ENCODE data around the gene A2ML1. TPM values are rescaled to one million over a fixed set of nuclear protein-coding genes. Genes with fewer than 3 reads are reported as not detected.

Gene A2ML1
- total and polyA plus RNA-seq, 2 donors = 1.8 to 30.0 TPM

GRCh38 chr12:8827551-8828256 is 5.3 kb downstream of the A2ML1 start:
- Histone ChIP-seq H3K27me3 (ENCODE audit: control insufficient read depth in 2 of 2, insufficient read depth in 1 of 2, low read length in 1 of 2) (no peaks in the 10 kb centered on the region), H3K36me3 (ENCODE audit: control insufficient read depth in 2 of 2, insufficient read depth in 2 of 2, low read length in 1 of 2) (no peaks in the 10 kb centered on the region), H3K4me3 (ENCODE audit: low read length in 2 of 2) (no peak overlapping the region), H3K4me1 (ENCODE audit: control insufficient read depth in 2 of 2, insufficient read depth in 2 of 2, low read length in 2 of 2) (no peaks in the 10 kb centered on the region), H3K27ac (ENCODE audit: low read depth in 1 of 2, low read length in 1 of 2) (no peak overlapping the region), H3K9me3 (ENCODE audit: control insufficient read depth in 2 of 2, insufficient read depth in 1 of 2, low read length in 1 of 2) (no peaks in the 10 kb centered on the region)
- WGBS = 90% methylated on average over 4 of the region's 4 CpGs
- no peak for DNase-seq (ENCODE audit: low read depth in 6 of 9, low spot score in 9 of 9)

GRCh38 chr12:8828257-8829124 is 6.1 kb downstream of the A2ML1 start:
- H3K36me3 ChIP-seq (ENCODE audit: control insufficient read depth in 2 of 2, insufficient read depth in 2 of 2, low read length in 1 of 2) = no peaks in the 10 kb centered on the region
- H3K4me1 ChIP-seq (ENCODE audit: control insufficient read depth in 2 of 2, insufficient read depth in 2 of 2, low read length in 2 of 2) = no peaks in the 10 kb centered on the region
- no peaks in the 10 kb centered on the region for H3K27me3 ChIP-seq (ENCODE audit: control insufficient read depth in 2 of 2, insufficient read depth in 1 of 2, low read length in 1 of 2)
- 85% methylated on average over 9 of the region's 9 CpGs for WGBS
- H3K9me3 ChIP-seq (ENCODE audit: control insufficient read depth in 2 of 2, insufficient read depth in 1 of 2, low read length in 1 of 2) = no peaks in the 10 kb centered on the region
- no peak for DNase-seq (ENCODE audit: low read depth in 6 of 9, low spot score in 9 of 9)
- no peak overlapping the region for H3K27ac ChIP-seq (ENCODE audit: low read depth in 1 of 2, low read length in 1 of 2)
- no peak overlapping the region for H3K4me3 ChIP-seq (ENCODE audit: low read length in 2 of 2)

DNA sequence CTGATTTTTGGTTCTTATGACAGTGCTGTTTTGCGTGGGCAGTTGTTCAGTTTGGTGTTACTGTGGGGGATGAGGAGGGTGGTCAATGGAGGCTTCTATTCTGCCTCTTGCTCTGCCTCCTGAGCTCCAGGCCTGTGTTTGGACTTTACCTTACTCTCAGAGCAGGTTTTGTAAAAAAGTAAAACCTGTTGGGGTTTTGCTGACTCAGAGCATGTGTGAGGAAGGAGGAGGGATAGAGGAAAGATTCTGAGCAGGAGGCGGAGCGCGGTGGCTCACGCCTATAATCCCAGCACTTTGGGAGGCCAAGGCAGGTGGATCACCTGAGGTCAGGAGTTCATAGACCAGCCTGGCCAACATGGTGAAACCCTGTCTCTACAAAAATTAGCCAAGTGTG is 6.7 kb downstream of the A2ML1 start:
- WGBS = 77% methylated on average over 5 of the region's 5 CpGs
- no peak overlapping the region for H3K27ac ChIP-seq (ENCODE audit: low read depth in 1 of 2, low read length in 1 of 2)

GRCh38 chr12:8829621-8830020 is 7.2 kb downstream of the A2ML1 start:
- whole genome bisulfite sequencing = 91% methylated on average over 7 of the region's 7 CpGs
- H3K36me3 ChIP-seq (ENCODE audit: control insufficient read depth in 2 of 2, insufficient read depth in 2 of 2, low read length in 1 of 2) = no peaks in the 10 kb centered on the region
- no peaks in the 10 kb centered on the region for H3K4me1 ChIP-seq (ENCODE audit: control insufficient read depth in 2 of 2, insufficient read depth in 2 of 2, low read length in 2 of 2)
- no peaks in the 10 kb centered on the region for H3K27me3 ChIP-seq (ENCODE audit: control insufficient read depth in 2 of 2, insufficient read depth in 1 of 2, low read length in 1 of 2)
- no peak overlapping the region for H3K27ac ChIP-seq (ENCODE audit: low read depth in 1 of 2, low read length in 1 of 2)
- H3K4me3 ChIP-seq (ENCODE audit: low read length in 2 of 2) = no peak overlapping the region
- no peak for DNase-seq (ENCODE audit: low read depth in 6 of 9, low spot score in 9 of 9)
- no peaks in the 10 kb centered on the region for H3K9me3 ChIP-seq (ENCODE audit: control insufficient read depth in 2 of 2, insufficient read depth in 1 of 2, low read length in 1 of 2)

More for the DNA sequence above, 6.7 kb downstream of the A2ML1 start:
- Histone ChIP-seq H3K4me3 (ENCODE audit: low read length in 2 of 2) (no peak overlapping the region), H3K36me3 (ENCODE audit: control insufficient read depth in 2 of 2, insufficient read depth in 2 of 2, low read length in 1 of 2) (no peaks in the 10 kb centered on the region), H3K4me1 (ENCODE audit: control insufficient read depth in 2 of 2, insufficient read depth in 2 of 2, low read length in 2 of 2) (no peaks in the 10 kb centered on the region), H3K27me3 (ENCODE audit: control insufficient read depth in 2 of 2, insufficient read depth in 1 of 2, low read length in 1 of 2) (no peaks in the 10 kb centered on the region), H3K9me3 (ENCODE audit: control insufficient read depth in 2 of 2, insufficient read depth in 1 of 2, low read length in 1 of 2) (no peaks in the 10 kb centered on the region)
- no peak for DNase-seq (ENCODE audit: low read depth in 6 of 9, low spot score in 9 of 9)

GRCh38 chr12:8831116-8831515 is 8.7 kb downstream of the A2ML1 start:
- no peak overlapping the region for H3K27ac ChIP-seq (ENCODE audit: low read depth in 1 of 2, low read length in 1 of 2)
- no peaks in the 10 kb centered on the region for H3K27me3 ChIP-seq (ENCODE audit: control insufficient read depth in 2 of 2, insufficient read depth in 1 of 2, low read length in 1 of 2)
- H3K36me3 ChIP-seq (ENCODE audit: control insufficient read depth in 2 of 2, insufficient read depth in 2 of 2, low read length in 1 of 2) = no peaks in the 10 kb centered on the region
- no peaks in the 10 kb centered on the region for H3K9me3 ChIP-seq (ENCODE audit: control insufficient read depth in 2 of 2, insufficient read depth in 1 of 2, low read length in 1 of 2)
- no peaks in the 10 kb centered on the region for H3K4me1 ChIP-seq (ENCODE audit: control insufficient read depth in 2 of 2, insufficient read depth in 2 of 2, low read length in 2 of 2)
- WGBS = 92% methylated on average over 9 of the region's 9 CpGs
- DNase-seq (ENCODE audit: low read depth in 6 of 9, low spot score in 9 of 9) = no peak
- no peak overlapping the region for H3K4me3 ChIP-seq (ENCODE audit: low read length in 2 of 2)

DNA sequence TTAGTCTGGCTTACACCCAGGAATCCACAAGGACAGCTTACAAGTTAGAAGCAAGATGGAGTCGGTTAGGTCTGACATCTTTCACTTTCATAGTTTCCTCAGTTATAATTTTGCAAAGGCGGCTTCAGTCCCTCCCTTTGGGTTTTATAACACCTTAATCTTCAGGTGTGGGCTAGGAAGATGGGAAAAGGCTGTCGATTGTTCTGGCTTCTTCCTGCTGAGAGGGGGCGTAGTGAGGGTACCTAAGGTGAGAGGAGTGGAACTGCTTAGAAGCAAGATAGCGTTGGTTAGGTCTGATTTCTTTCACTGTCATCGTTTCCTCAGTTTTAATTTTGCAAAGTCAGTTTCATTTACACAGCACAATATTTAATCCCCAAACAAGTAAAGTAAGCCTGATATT is 10.1 kb downstream of the A2ML1 start:
- Histone ChIP-seq H3K36me3 (ENCODE audit: control insufficient read depth in 2 of 2, insufficient read depth in 2 of 2, low read length in 1 of 2) (no peaks in the 10 kb centered on the region), H3K4me1 (ENCODE audit: control insufficient read depth in 2 of 2, insufficient read depth in 2 of 2, low read length in 2 of 2) (no peaks in the 10 kb centered on the region), H3K27ac (ENCODE audit: low read depth in 1 of 2, low read length in 1 of 2) (no peak overlapping the region), H3K27me3 (ENCODE audit: control insufficient read depth in 2 of 2, insufficient read depth in 1 of 2, low read length in 1 of 2) (no peaks in the 10 kb centered on the region), H3K9me3 (ENCODE audit: control insufficient read depth in 2 of 2, insufficient read depth in 1 of 2, low read length in 1 of 2) (no peaks in the 10 kb centered on the region), H3K4me3 (ENCODE audit: low read length in 2 of 2) (no peak overlapping the region)
- DNase-seq (ENCODE audit: low read depth in 6 of 9, low spot score in 9 of 9) = no peak
- 92% methylated on average over 6 of the region's 6 CpGs for WGBS

DNA sequence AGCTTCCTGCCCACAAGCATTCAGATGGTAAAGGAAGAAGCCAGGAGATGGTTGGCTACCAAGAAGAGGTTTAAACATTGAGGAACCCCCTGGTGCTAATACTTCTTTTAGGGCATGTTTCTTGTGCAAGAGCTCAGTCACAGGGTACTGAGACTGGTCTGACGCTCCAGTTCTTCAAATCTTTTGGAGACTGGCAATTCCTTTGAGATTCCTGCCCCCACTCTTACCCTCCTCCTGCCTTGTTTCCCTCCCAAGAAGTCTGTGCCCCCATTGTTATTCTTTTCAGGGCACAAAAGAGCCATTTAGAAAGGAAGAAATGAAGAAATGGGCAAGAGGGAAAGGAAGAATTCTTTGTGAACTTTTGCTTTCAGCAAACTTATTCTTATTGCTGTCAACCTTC is 11.8 kb downstream of the A2ML1 start:
- Histone ChIP-seq H3K27me3 (ENCODE audit: control insufficient read depth in 2 of 2, insufficient read depth in 1 of 2, low read length in 1 of 2) (no peaks in the 10 kb centered on the region), H3K4me1 (ENCODE audit: control insufficient read depth in 2 of 2, insufficient read depth in 2 of 2, low read length in 2 of 2) (no peaks in the 10 kb centered on the region), H3K4me3 (ENCODE audit: low read length in 2 of 2) (no peak overlapping the region), H3K36me3 (ENCODE audit: control insufficient read depth in 2 of 2, insufficient read depth in 2 of 2, low read length in 1 of 2) (no peaks in the 10 kb centered on the region), H3K27ac (ENCODE audit: low read depth in 1 of 2, low read length in 1 of 2) (no peak overlapping the region), H3K9me3 (ENCODE audit: control insufficient read depth in 2 of 2, insufficient read depth in 1 of 2, low read length in 1 of 2) (no peaks in the 10 kb centered on the region)
- no peak for DNase-seq (ENCODE audit: low read depth in 6 of 9, low spot score in 9 of 9)
- WGBS = 94% methylated on average over 1 of the region's 1 CpG

DNA sequence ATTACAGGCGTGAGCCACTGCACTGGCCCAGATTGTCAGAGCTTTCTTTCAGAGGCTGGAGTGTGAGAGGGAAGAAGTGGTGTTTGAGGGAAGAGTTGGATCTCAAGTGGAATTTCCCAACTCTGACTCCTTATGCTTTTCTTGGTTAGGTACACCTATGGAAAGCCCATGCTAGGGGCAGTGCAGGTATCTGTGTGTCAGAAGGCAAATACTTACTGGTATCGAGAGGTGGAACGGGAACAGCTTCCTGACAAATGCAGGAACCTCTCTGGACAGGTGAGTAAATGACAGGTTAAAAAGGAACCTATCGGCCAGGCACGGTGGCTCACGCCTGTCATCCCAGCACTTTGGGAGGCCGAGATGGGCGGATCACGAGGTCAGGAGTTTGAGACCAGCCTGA is 14.9 kb downstream of the A2ML1 start:
- Histone ChIP-seq H3K9me3 (ENCODE audit: control insufficient read depth in 2 of 2, insufficient read depth in 1 of 2, low read length in 1 of 2) (no peaks in the 10 kb centered on the region), H3K4me1 (ENCODE audit: control insufficient read depth in 2 of 2, insufficient read depth in 2 of 2, low read length in 2 of 2) (no peaks in the 10 kb centered on the region), H3K27ac (ENCODE audit: low read depth in 1 of 2, low read length in 1 of 2) (no peak overlapping the region), H3K36me3 (ENCODE audit: control insufficient read depth in 2 of 2, insufficient read depth in 2 of 2, low read length in 1 of 2) (no peaks in the 10 kb centered on the region), H3K27me3 (ENCODE audit: control insufficient read depth in 2 of 2, insufficient read depth in 1 of 2, low read length in 1 of 2) (no peaks in the 10 kb centered on the region), H3K4me3 (ENCODE audit: low read length in 2 of 2) (no peak overlapping the region)
- no peak for DNase-seq (ENCODE audit: low read depth in 6 of 9, low spot score in 9 of 9)
- 96% methylated on average over 9 of the region's 9 CpGs for WGBS

DNA sequence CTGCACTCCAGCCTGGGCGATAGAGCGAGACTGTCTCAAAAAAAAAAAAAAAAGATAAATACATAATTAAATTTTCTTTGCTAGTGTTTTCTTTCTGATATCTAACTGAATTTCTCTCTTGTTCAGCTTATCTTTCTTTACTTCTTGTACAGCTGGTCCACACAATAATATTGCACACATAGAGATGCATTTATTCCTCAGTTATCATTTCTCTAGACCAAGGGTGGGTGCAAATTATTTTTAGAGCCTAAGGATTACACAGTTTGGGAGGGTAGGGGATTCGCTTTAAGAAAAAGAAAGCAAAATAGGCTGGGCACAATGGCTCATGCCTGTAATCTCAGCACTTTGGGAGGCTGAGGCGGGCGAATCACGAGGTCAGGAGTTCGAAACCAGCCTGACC is 17.9 kb downstream of the A2ML1 start:
- WGBS = 95% methylated on average over 7 of the region's 7 CpGs
- Histone ChIP-seq H3K4me3 (ENCODE audit: low read length in 2 of 2) (no peak overlapping the region), H3K27me3 (ENCODE audit: control insufficient read depth in 2 of 2, insufficient read depth in 1 of 2, low read length in 1 of 2) (no peaks in the 10 kb centered on the region), H3K9me3 (ENCODE audit: control insufficient read depth in 2 of 2, insufficient read depth in 1 of 2, low read length in 1 of 2) (no peaks in the 10 kb centered on the region), H3K27ac (ENCODE audit: low read depth in 1 of 2, low read length in 1 of 2) (no peak overlapping the region), H3K36me3 (ENCODE audit: control insufficient read depth in 2 of 2, insufficient read depth in 2 of 2, low read length in 1 of 2) (no peaks in the 10 kb centered on the region), H3K4me1 (ENCODE audit: control insufficient read depth in 2 of 2, insufficient read depth in 2 of 2, low read length in 2 of 2) (no peaks in the 10 kb centered on the region)
- DNase-seq (ENCODE audit: low read depth in 6 of 9, low spot score in 9 of 9) = no peak

All from thymus (tissue), 11 donors.